Astrocyte of the spinal cord (primary cell): ENCODE data around the gene STKLD1.
A peak's percentile ranks its signal among the peaks of the same experiment; 100 is the strongest.

Experiments
- DNase-seq: peaks from one replicate; pipeline ENCODE4 v3.0.0; 2011; ENCODE audit warnings: low read depth, low spot score
- H3K4me3 ChIP-seq: 2 replicates; pipeline ENCODE4 v1.5.1; 2011; ENCODE audit warnings: low read depth, mild to moderate bottlenecking, low read length, moderate library complexity
- in situ Hi-C: cut with HindIII; loops from 2 replicates; pipeline ENCODE4 v1.10.0; 2017; ENCODE audit warnings: low sequenced_read_pairs
- TF ChIP-seq, protein P1 (sequence below): IDR thresholded peaks from 2 replicates; pipeline ENCODE4 v1.5.1; 2012; ENCODE audit warnings: low read depth, mild to moderate bottlenecking, low read length, inconsistent platforms

Gene STKLD1

GRCh38 chr9:133349965-133350616, 26.1 kb upstream of the STKLD1 start:
- in situ Hi-C loops, result no loop called here
- TF ChIP-seq, protein P1, sequence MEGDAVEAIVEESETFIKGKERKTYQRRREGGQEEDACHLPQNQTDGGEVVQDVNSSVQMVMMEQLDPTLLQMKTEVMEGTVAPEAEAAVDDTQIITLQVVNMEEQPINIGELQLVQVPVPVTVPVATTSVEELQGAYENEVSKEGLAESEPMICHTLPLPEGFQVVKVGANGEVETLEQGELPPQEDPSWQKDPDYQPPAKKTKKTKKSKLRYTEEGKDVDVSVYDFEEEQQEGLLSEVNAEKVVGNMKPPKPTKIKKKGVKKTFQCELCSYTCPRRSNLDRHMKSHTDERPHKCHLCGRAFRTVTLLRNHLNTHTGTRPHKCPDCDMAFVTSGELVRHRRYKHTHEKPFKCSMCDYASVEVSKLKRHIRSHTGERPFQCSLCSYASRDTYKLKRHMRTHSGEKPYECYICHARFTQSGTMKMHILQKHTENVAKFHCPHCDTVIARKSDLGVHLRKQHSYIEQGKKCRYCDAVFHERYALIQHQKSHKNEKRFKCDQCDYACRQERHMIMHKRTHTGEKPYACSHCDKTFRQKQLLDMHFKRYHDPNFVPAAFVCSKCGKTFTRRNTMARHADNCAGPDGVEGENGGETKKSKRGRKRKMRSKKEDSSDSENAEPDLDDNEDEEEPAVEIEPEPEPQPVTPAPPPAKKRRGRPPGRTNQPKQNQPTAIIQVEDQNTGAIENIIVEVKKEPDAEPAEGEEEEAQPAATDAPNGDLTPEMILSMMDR, result no peak
- peak overlapping the region; percentile 1 for H3K4me3 ChIP-seq
- DNase-seq, result no peak

GRCh38 chr9:133351526-133351907, 24.6 kb upstream of the STKLD1 start:
- TF ChIP-seq, protein P1, result no peak
- no peak overlapping the region for H3K4me3 ChIP-seq
- no peak for DNase-seq
- in situ Hi-C loops, result no loop called here

DNA sequence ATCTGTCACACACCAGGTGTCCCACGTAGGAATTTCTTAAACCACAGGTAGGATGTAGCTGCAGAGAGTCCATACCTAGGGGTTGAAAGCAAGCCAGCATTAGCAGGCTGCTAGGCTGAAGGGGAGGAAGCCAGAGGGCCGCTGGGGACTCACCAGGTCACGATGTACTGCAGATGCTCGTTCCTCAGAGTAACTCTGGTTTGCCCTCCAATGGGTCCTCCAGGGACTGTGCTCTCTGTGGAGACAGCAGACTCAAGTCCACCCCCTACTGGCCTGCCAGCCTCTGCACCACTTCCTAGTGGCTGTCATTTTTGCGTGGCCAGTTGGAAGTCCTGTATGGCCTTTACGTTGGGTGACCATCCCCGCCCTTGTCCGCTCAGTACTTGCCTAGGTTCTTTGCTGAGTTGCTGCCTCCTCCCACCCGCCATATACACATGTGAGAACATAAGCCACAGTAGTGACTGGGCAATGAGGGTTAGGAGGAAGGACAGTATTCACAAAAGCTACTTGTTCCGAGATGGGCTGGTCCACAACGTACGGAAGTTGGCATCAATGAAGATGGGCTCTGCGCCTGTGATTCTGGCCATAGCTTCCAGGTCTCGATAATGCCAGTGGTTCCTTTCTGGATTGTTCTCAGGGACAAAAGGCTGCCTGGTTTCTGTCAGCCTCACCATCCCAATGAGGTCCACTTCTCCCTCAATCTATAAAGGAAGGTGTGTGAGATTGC, 24.1 kb upstream of the STKLD1 start:
- TF ChIP-seq, protein P1, result peak; percentile 67
- in situ Hi-C loops, result no loop called here
- no peak overlapping the region for H3K4me3 ChIP-seq
- DNase-seq, result peak; percentile 49

- no peak overlapping the region for H3K4me3 ChIP-seq
- TF ChIP-seq, protein P1, result no peak
- in situ Hi-C loops, result no loop called here
- DNase-seq, result no peak
These were observed 23.4 kb upstream of the STKLD1 start for GRCh38 chr9:133352635-133353340.

GRCh38 chr9:133353548-133353947, 22.6 kb upstream of the STKLD1 start:
- DNase-seq, result no peak
- in situ Hi-C loops, result no loop called here
- TF ChIP-seq, protein P1, result no peak

GRCh38 chr9:133354766-133355165, 21.4 kb upstream of the STKLD1 start:
- TF ChIP-seq, protein P1, result no peak
- DNase-seq, result no peak
- in situ Hi-C loops, result no loop called here
- H3K4me3 ChIP-seq, result no peak overlapping the region

More at GRCh38 chr9:133353548-133353947, 22.6 kb upstream of the STKLD1 start:
- H3K4me3 ChIP-seq, result no peak overlapping the region
